ENCODE results near the gene BAHCC1.

BAHCC1 gene

DNA sequence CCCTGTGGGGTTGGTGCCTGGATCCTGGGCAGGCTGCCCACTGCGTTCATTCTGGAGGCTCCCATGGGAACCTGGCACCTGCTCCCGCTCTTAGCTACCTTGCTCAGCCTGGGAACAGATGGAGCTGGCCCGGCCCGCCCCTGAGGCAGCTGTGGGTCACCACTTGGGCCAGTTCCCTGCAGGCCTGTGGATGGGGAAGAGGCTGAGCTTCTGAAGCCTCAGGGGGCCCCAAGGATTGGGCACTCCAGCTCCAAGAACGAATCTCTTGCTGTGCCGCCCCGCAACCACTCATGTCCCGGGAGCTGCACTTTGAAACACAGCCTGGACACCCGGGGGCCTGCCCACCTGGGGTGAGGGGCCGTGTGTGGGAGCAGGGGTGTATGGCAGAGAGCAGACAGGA, 37.7 kb downstream of the BAHCC1 start:
- Histone ChIP-seq H3K23ac (ENCODE audit: low read depth, low read length, poor library complexity) (no peak overlapping the region), H3K36me3 (replicated peaks in 1 of 2; ENCODE audit: control insufficient read depth in 2 of 2, insufficient read depth in 2 of 2, low read length in 2 of 2) (no peaks in the 10 kb centered on the region), H3K14ac (ENCODE audit: low read length) (no peak overlapping the region), H4K91ac (ENCODE audit: low read depth, low read length, poor library complexity) (no peak overlapping the region), H2BK5ac (ENCODE audit: low read length) (peak overlapping the region; percentile 75), H3K4ac (ENCODE audit: low read length) (no peak overlapping the region), H3K4me1 (ENCODE audit: control insufficient read depth in 2 of 2, insufficient read depth in 1 of 2, low read depth in 1 of 2, low read length in 2 of 2) (peaks cover 25 to 44% of the 10 kb centered on the region in 2 donors), H3K18ac (ENCODE audit: low read length) (no peak overlapping the region), H2BK12ac (ENCODE audit: low read length) (no peak overlapping the region), H3K9ac (ENCODE audit: low read depth, low read length, poor library complexity) (no peak overlapping the region), H3K27ac (replicated peaks; ENCODE audit: low read length) (no peak overlapping the region), H3K4me2 (ENCODE audit: insufficient read depth, low read length, poor library complexity, severe bottlenecking) (no peak overlapping the region), H3K27me3 (ENCODE audit: control insufficient read depth in 3 of 3, insufficient read depth in 3 of 3, low read depth in 1 of 3, low read length in 3 of 3) (no peaks in the 10 kb centered on the region), H2AK5ac (ENCODE audit: low read depth, low read length) (peak overlapping the region; percentile 37), H3K9me3 (replicated peaks in 1 of 2; ENCODE audit: control insufficient read depth in 2 of 2, insufficient read depth in 1 of 2, low read depth in 1 of 2, low read length in 2 of 2) (no peaks in the 10 kb centered on the region), H3K79me1 (ENCODE audit: low read depth, low read length) (peaks cover 20% of the 10 kb centered on the region), H3K4me3 (ENCODE audit: low read length in 2 of 2) (no peak overlapping the region), H2AFZ (ENCODE audit: low read length) (no peak overlapping the region), H2BK15ac (ENCODE audit: low read length) (peak overlapping the region; percentile 16), H4K8ac (ENCODE audit: low read depth, low read length) (no peak overlapping the region), H2BK120ac (ENCODE audit: low read depth, low read length) (no peak overlapping the region)
- no peak for DNase-seq (ENCODE audit: low spot score)
- no CpG with 5 or more reads among the region's 10 CpGs for WGBS, 2 donors (ENCODE audit: extremely low coverage in 2 of 2, insufficient read length in 2 of 2, insufficient replicate concordance in 1 of 2)

DNA sequence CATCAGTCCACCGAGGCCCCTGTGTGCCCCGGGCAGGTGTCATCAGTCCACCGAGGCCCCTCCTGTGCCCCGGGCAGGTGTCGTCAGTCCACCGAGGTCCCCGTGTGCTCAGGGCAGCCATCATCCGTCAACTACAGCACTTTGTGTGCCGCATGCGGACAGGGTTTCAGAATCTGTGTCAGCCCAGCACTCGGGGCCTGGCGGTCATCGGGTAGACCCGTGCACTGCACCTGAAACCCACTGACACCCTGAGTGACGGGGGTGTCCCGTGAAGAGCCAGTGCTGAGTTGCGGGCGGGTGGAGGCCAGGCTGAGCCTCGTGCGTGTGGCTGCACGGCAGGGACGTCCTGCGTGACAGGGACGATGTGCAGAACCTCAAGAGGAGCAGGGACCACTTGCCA, 38.4 kb downstream of the BAHCC1 start:
- Histone ChIP-seq H2AK5ac (ENCODE audit: low read depth, low read length) (peak overlapping the region; percentile 37), H3K4me2 (ENCODE audit: insufficient read depth, low read length, poor library complexity, severe bottlenecking) (no peak overlapping the region), H3K14ac (ENCODE audit: low read length) (no peak overlapping the region), H3K4ac (ENCODE audit: low read length) (no peak overlapping the region), H3K27ac (replicated peaks; ENCODE audit: low read length) (no peak overlapping the region), H4K8ac (ENCODE audit: low read depth, low read length) (peak overlapping the region; percentile 17), H3K23ac (ENCODE audit: low read depth, low read length, poor library complexity) (peak overlapping the region; percentile 80), H3K79me1 (ENCODE audit: low read depth, low read length) (peaks cover 17% of the 10 kb centered on the region), H4K91ac (ENCODE audit: low read depth, low read length, poor library complexity) (peak overlapping the region; percentile 43), H2BK15ac (ENCODE audit: low read length) (peak overlapping the region; percentile 49), H3K18ac (ENCODE audit: low read length) (peak overlapping the region; percentile 83), H3K36me3 (replicated peaks in 1 of 2; ENCODE audit: control insufficient read depth in 2 of 2, insufficient read depth in 2 of 2, low read length in 2 of 2) (no peaks in the 10 kb centered on the region), H3K4me1 (ENCODE audit: control insufficient read depth in 2 of 2, insufficient read depth in 1 of 2, low read depth in 1 of 2, low read length in 2 of 2) (peaks cover 26 to 51% of the 10 kb centered on the region in 2 donors), H2BK5ac (ENCODE audit: low read length) (no peak overlapping the region), H2BK12ac (ENCODE audit: low read length) (peak overlapping the region; percentile 22), H3K9me3 (replicated peaks in 1 of 2; ENCODE audit: control insufficient read depth in 2 of 2, insufficient read depth in 1 of 2, low read depth in 1 of 2, low read length in 2 of 2) (no peaks in the 10 kb centered on the region), H2BK120ac (ENCODE audit: low read depth, low read length) (no peak overlapping the region), H2AFZ (ENCODE audit: low read length) (no peak overlapping the region), H3K9ac (ENCODE audit: low read depth, low read length, poor library complexity) (no peak overlapping the region), H3K4me3 (ENCODE audit: low read length in 2 of 2) (no peak overlapping the region), H3K27me3 (ENCODE audit: control insufficient read depth in 3 of 3, insufficient read depth in 3 of 3, low read depth in 1 of 3, low read length in 3 of 3) (no peaks in the 10 kb centered on the region)
- WGBS, 2 donors (ENCODE audit: extremely low coverage in 2 of 2, insufficient read length in 2 of 2, insufficient replicate concordance in 1 of 2), result no CpG with 5 or more reads among the region's 24 CpGs
- no peak for DNase-seq (ENCODE audit: low spot score)

DNA sequence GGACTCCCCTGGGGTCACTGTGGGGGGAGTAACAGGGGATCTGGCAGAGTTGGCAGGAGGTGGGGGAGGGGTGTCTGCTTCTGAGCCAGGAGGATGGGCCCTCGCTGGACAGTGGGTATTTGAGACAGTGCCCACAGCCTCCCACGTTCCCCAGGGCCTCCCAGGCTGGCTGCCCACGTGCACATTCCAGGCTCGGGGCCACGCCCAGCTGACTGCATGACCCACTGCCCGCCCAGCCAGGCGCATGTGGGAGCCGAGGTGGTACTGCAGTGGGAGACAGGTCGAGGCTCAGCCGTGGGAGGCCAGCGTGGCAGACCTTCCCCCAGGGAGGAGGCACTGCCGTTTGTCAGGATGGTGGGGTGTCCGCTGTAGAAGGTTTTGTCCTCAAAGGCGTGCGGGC, 38.8 kb downstream of the BAHCC1 start:
- no peaks in the 10 kb centered on the region for H3K36me3 ChIP-seq (replicated peaks in 1 of 2; ENCODE audit: control insufficient read depth in 2 of 2, insufficient read depth in 2 of 2, low read length in 2 of 2)
- H3K4me3 ChIP-seq (ENCODE audit: low read length in 2 of 2), result no peak overlapping the region
- no peak overlapping the region for H2AFZ ChIP-seq (ENCODE audit: low read length)
- DNase-seq (ENCODE audit: low spot score), result no peak
- no peaks in the 10 kb centered on the region for H3K27me3 ChIP-seq (ENCODE audit: control insufficient read depth in 3 of 3, insufficient read depth in 3 of 3, low read depth in 1 of 3, low read length in 3 of 3)
- H4K8ac ChIP-seq (ENCODE audit: low read depth, low read length), result no peak overlapping the region
- H2AK5ac ChIP-seq (ENCODE audit: low read depth, low read length), result peak overlapping the region; percentile 7
- peak overlapping the region; percentile 82 for H3K14ac ChIP-seq (ENCODE audit: low read length)
- no peak overlapping the region for H3K4ac ChIP-seq (ENCODE audit: low read length)
- H3K4me2 ChIP-seq (ENCODE audit: insufficient read depth, low read length, poor library complexity, severe bottlenecking), result no peak overlapping the region
- H3K9me3 ChIP-seq (replicated peaks in 1 of 2; ENCODE audit: control insufficient read depth in 2 of 2, insufficient read depth in 1 of 2, low read depth in 1 of 2, low read length in 2 of 2), result no peaks in the 10 kb centered on the region
- peaks cover 14% of the 10 kb centered on the region for H3K79me1 ChIP-seq (ENCODE audit: low read depth, low read length)
- peak overlapping the region; percentile 44 for H3K9ac ChIP-seq (ENCODE audit: low read depth, low read length, poor library complexity)
- no peak overlapping the region for H3K27ac ChIP-seq (replicated peaks; ENCODE audit: low read length)
- WGBS, 2 donors (ENCODE audit: extremely low coverage in 2 of 2, insufficient read length in 2 of 2, insufficient replicate concordance in 1 of 2), result no CpG with 5 or more reads among the region's 15 CpGs
- H3K4me1 ChIP-seq (ENCODE audit: control insufficient read depth in 2 of 2, insufficient read depth in 1 of 2, low read depth in 1 of 2, low read length in 2 of 2), result peaks cover 26 to 47% of the 10 kb centered on the region in 2 donors
- H4K91ac ChIP-seq (ENCODE audit: low read depth, low read length, poor library complexity), result peak overlapping the region; percentile 43
- no peak overlapping the region for H2BK120ac ChIP-seq (ENCODE audit: low read depth, low read length)
- H3K23ac ChIP-seq (ENCODE audit: low read depth, low read length, poor library complexity), result peak overlapping the region; percentile 80
- no peak overlapping the region for H2BK15ac ChIP-seq (ENCODE audit: low read length)
- peak overlapping the region; percentile 22 for H2BK12ac ChIP-seq (ENCODE audit: low read length)
- H2BK5ac ChIP-seq (ENCODE audit: low read length), result peak overlapping the region; percentile 3
- peak overlapping the region; percentile 83 for H3K18ac ChIP-seq (ENCODE audit: low read length)

DNA sequence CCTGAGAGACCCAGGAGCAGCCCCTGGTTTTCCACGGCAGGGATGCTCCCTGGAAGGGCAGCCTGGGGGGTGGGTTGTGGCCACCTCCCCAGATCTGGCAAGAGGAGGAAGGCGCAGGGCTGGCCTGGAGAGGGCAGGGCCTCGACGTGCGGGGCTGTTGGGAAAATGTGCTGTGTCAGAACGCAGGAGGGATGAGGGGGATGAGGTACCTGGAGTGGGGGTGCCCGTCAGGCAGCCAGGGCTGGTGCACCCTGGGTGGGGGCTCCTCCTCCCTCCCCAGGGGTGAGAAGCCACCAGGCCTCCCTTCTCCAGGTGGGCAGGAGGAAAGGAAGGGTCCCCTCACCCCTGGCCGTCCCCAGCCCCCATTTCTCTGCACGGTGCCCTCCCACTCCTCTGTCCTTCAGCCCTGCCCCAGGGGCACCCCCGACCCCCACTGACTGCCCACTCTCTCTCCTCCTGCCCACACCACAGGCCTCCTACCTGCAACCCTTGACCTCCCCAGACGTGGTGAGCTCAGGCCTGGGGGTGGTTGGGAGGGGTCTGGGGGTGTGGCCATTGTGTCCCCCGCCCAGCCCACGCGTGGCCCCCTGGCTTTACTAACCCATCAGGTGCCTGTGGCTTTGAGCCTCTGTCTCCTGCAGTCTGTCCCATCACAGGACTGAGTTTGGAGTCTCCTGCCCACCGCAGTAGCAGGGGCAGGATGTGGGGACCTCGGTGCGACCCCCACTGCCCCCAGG, 39.6 kb downstream of the BAHCC1 start:
- Histone ChIP-seq H3K4me3 (ENCODE audit: low read length in 2 of 2) (no peak overlapping the region), H2AFZ (ENCODE audit: low read length) (no peak overlapping the region), H3K27me3 (ENCODE audit: control insufficient read depth in 3 of 3, insufficient read depth in 3 of 3, low read depth in 1 of 3, low read length in 3 of 3) (no peaks in the 10 kb centered on the region), H3K23ac (ENCODE audit: low read depth, low read length, poor library complexity) (peak overlapping the region; percentile 85), H3K9me3 (replicated peaks in 1 of 2; ENCODE audit: control insufficient read depth in 2 of 2, insufficient read depth in 1 of 2, low read depth in 1 of 2, low read length in 2 of 2) (no peaks in the 10 kb centered on the region), H3K36me3 (replicated peaks in 1 of 2; ENCODE audit: control insufficient read depth in 2 of 2, insufficient read depth in 2 of 2, low read length in 2 of 2) (no peaks in the 10 kb centered on the region), H3K4me2 (ENCODE audit: insufficient read depth, low read length, poor library complexity, severe bottlenecking) (no peak overlapping the region), H2BK5ac (ENCODE audit: low read length) (peak overlapping the region; percentile 3), H4K91ac (ENCODE audit: low read depth, low read length, poor library complexity) (no peak overlapping the region), H2AK5ac (ENCODE audit: low read depth, low read length) (peak overlapping the region; percentile 25), H4K8ac (ENCODE audit: low read depth, low read length) (no peak overlapping the region), H3K18ac (ENCODE audit: low read length) (peak overlapping the region; percentile 84), H3K4me1 (ENCODE audit: control insufficient read depth in 2 of 2, insufficient read depth in 1 of 2, low read depth in 1 of 2, low read length in 2 of 2) (peaks cover 22 to 42% of the 10 kb centered on the region in 2 donors), H3K9ac (ENCODE audit: low read depth, low read length, poor library complexity) (no peak overlapping the region), H3K14ac (ENCODE audit: low read length) (peak overlapping the region; percentile 89), H2BK12ac (ENCODE audit: low read length) (peak overlapping the region; percentile 22), H2BK15ac (ENCODE audit: low read length) (no peak overlapping the region), H3K27ac (replicated peaks; ENCODE audit: low read length) (no peak overlapping the region), H3K4ac (ENCODE audit: low read length) (no peak overlapping the region), H3K79me1 (ENCODE audit: low read depth, low read length) (peaks cover 14% of the 10 kb centered on the region), H2BK120ac (ENCODE audit: low read depth, low read length) (no peak overlapping the region)
- no peak for DNase-seq (ENCODE audit: low spot score)
- no CpG with 5 or more reads among the region's 17 CpGs for WGBS, 2 donors (ENCODE audit: extremely low coverage in 2 of 2, insufficient read length in 2 of 2, insufficient replicate concordance in 1 of 2)

Data from neuronal stem cell (in vitro differentiated cells).